Peyer's patch (tissue), 4 donors: ENCODE measurements around the gene HHAT. TPM values are rescaled to one million over a fixed set of nuclear protein-coding genes. Genes with fewer than 3 reads are reported as not detected.

Experiments used
- DNase-seq, 3 donors: peaks; one replicate each; pipeline ENCODE4 v3.0.0-alpha.2; 2017 to 2019
- H3K27ac ChIP-seq, 4 donors: fragments of 200-600 bp; sonication (generic); one replicate each; pipeline ENCODE4 v1.5.1; 2016 to 2019
- H3K27me3 ChIP-seq, 2 donors: fragments of 200-600 bp; sonication (generic); one replicate each; pipeline ENCODE4 v1.5.1; 2019
- H3K36me3 ChIP-seq, 3 donors: fragments of 200-600 bp; sonication (generic); one replicate each; pipeline ENCODE4 v1.5.1; 2016 to 2019
- H3K4me1 ChIP-seq, 4 donors: fragments of 200-600 bp; sonication (generic); one replicate each; pipeline ENCODE4 v1.5.1; 2016 to 2019
- H3K4me3 ChIP-seq, 4 donors: fragments of 200-600 bp; sonication (generic); 1 replicate in 3 of 4; 2 replicates in 1 of 4; pipeline ENCODE4 v1.5.1; 2016 to 2019; ENCODE audit warnings: mild to moderate bottlenecking in 1 of 4
- H3K9me3 ChIP-seq, 4 donors: fragments of 200-600 bp; sonication (generic); one replicate each; pipeline ENCODE4 v1.5.1; 2016 to 2019; ENCODE audit warnings: mild to moderate bottlenecking in 1 of 4
- POLR2A ChIP-seq, 2 donors: fragments of 450-650 bp; IDR thresholded peaks; one replicate each; pipeline ENCODE4 v1.5.1; 2017; ENCODE audit warnings: antibody characterized with exemption in 2 of 2, mild to moderate bottlenecking in 2 of 2, moderate library complexity in 2 of 2
- total RNA-seq, 4 donors: library from RNA; depleted of rRNA; stranded (reverse); fragments of >200 nt; gene quantifications; one replicate each; pipeline ENCODE4 v1.1.0, GENCODE V29; 2016
- TF ChIP-seq, protein P1 (sequence below), 6 experiments: fragments of 450-650 bp in 4 of 6; fragments of 200-600 bp in 2 of 6; sonication (generic) in 1 of 6; IDR thresholded peaks; one replicate each; pipeline ENCODE4 v1.5.1; 2017 to 2019; ENCODE audit warnings: antibody characterized with exemption in 6 of 6, mild to moderate bottlenecking in 3 of 6, moderate library complexity in 1 of 6

HHAT gene
- total RNA-seq, 4 donors from 2014 or later: 2.3 to 16.9 (median 7.3) TPM

DNA sequence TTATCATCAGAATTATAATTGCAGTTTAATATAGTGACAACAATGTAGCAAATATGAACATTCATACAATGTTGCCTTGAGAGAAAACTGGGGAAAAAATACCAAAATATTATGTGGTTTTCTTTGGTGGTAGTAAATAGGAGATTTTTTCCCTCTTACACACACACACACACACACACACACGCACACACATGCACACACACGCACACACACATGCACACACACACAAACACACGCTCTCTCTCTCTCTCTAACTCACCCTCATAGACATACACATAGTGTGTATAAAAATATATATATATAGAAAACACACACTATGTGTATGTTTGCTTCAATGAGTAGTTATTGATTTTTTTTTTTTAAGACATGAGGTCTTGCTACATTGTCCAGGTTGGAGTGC, 211.6 kb downstream of the HHAT start:
- H3K36me3 ChIP-seq: no peaks in the 10 kb centered on the region
- H3K9me3 ChIP-seq: no peaks in the 10 kb centered on the region
- no peaks in the 10 kb centered on the region for H3K4me1 ChIP-seq
- no peak for DNase-seq
- no peak overlapping the region for H3K27ac ChIP-seq
- H3K4me3 ChIP-seq: no peak overlapping the region
- no peaks in the 10 kb centered on the region for H3K27me3 ChIP-seq
- TF ChIP-seq, protein P1, sequence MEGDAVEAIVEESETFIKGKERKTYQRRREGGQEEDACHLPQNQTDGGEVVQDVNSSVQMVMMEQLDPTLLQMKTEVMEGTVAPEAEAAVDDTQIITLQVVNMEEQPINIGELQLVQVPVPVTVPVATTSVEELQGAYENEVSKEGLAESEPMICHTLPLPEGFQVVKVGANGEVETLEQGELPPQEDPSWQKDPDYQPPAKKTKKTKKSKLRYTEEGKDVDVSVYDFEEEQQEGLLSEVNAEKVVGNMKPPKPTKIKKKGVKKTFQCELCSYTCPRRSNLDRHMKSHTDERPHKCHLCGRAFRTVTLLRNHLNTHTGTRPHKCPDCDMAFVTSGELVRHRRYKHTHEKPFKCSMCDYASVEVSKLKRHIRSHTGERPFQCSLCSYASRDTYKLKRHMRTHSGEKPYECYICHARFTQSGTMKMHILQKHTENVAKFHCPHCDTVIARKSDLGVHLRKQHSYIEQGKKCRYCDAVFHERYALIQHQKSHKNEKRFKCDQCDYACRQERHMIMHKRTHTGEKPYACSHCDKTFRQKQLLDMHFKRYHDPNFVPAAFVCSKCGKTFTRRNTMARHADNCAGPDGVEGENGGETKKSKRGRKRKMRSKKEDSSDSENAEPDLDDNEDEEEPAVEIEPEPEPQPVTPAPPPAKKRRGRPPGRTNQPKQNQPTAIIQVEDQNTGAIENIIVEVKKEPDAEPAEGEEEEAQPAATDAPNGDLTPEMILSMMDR (IDR thresholded peaks at IDR 0.05): no peak
- no peak for TF ChIP-seq POLR2A (IDR thresholded peaks at IDR 0.05)

DNA sequence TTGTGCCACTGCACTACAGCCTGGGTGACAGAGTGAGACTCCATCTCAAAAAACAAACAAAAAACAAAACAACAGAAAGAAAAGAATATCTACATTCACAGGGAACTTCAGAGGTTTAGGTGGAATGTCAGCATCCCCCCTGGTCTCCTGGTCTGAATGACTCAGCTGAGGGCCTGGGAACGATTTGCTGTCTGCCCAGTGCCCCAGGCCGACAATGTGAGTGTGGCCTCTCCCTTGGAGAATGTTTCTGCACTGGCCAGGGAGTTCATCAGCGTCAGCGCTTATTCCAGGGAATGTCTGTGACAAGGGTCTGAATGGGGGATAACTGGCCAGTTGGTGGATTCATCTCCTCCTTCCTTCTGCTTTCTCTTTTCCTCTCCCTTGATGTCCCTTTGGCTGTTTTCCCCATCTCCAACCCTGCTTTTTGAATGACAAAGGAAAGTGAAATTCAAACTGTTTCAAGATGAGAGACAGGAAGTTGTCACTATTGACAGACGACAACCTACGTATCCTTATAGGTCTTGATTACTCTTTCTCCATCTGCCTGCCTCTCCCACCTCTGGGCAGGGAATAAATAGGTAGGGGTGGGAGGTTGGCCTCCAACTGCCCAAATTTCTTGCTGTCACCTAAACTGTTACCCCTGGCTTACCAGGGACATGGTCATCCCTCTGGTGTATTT, 213.1 kb downstream of the HHAT start:
- DNase-seq: no peak
- Histone ChIP-seq H3K27me3 (no peaks in the 10 kb centered on the region), H3K36me3 (no peaks in the 10 kb centered on the region)

DNA sequence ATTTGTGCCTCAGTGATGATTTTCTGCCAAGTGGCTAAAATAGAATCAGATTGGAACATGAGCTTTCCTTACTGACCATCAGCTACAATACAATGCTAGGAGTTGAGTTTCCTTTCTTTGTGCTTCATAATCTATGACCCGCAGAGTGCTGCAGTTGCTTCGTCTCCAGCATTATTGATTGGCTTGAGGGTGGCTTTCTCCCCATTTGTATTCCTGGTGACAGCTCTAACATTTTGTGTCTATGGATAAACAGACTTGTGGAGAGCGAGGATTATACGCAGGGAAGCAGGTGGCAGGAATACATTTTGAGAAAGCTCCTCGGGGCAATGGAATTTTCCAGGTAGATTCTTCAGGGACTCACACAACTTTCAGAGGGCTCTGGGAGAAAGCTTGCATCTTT, 223.2 kb downstream of the HHAT start:
- Histone ChIP-seq H3K27ac (no peak overlapping the region), H3K9me3 (no peaks in the 10 kb centered on the region), H3K4me1 (no peaks in the 10 kb centered on the region), H3K36me3 (no peaks in the 10 kb centered on the region), H3K27me3 (no peaks in the 10 kb centered on the region), H3K4me3 (no peak overlapping the region)
- no peak for TF ChIP-seq POLR2A (IDR thresholded peaks at IDR 0.05)
- TF ChIP-seq, protein P1 (IDR thresholded peaks at IDR 0.05): no peak
- no peak for DNase-seq

More for the DNA sequence above, 213.1 kb downstream of the HHAT start:
- no peak for TF ChIP-seq POLR2A (IDR thresholded peaks at IDR 0.05)
- TF ChIP-seq, protein P1 (IDR thresholded peaks at IDR 0.05): no peak
- Histone ChIP-seq H3K27ac (no peak overlapping the region), H3K4me3 (no peak overlapping the region), H3K4me1 (no peaks in the 10 kb centered on the region), H3K9me3 (no peaks in the 10 kb centered on the region)

DNA sequence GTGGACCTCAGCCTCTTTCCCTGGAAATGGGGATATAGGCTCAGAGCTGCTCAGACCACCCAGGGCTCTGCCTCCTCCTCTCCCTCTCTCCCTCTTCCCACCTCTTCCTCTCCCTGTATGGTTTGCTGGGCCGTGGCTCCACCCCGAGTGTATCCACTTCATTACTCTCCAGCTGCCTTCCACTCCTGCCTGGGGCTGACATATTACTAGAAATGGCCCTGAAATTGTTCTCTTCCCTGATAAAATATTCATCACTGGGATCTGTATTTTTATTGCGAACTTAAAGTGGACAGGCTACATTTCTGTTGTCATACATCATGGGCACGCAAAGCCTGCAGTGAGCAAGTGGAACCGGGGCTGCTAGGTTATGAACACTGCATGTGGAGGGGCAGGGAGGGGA, 225.0 kb downstream of the HHAT start:
- no peak for TF ChIP-seq POLR2A (IDR thresholded peaks at IDR 0.05)
- TF ChIP-seq, protein P1 (IDR thresholded peaks at IDR 0.05): no peak
- Histone ChIP-seq H3K27me3 (no peaks in the 10 kb centered on the region), H3K36me3 (no peaks in the 10 kb centered on the region), H3K9me3 (no peaks in the 10 kb centered on the region), H3K4me3 (no peak overlapping the region), H3K4me1 (no peaks in the 10 kb centered on the region), H3K27ac (no peak overlapping the region)
- no peak for DNase-seq

DNA sequence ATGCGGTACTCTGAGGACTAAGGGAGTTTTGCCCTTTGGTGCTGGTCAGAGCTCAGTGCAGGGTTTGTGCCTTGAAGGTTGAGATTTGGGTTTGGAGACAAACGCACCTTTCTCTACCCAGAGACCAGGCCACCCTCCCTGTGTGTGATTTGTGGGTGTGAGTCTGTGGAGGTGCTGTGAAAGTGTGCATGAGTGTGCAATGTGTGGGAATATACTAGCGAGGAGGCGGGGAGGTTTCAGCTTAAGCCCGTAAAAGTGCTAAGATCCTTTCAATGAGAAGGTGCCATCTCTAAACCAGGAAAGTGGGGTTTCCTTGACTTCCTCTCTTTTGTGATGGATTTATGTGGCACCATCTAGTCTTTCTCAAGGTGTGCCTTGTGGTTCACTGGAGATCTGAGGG, 225.7 kb downstream of the HHAT start:
- H3K27me3 ChIP-seq: no peaks in the 10 kb centered on the region
- TF ChIP-seq POLR2A (IDR thresholded peaks at IDR 0.05): no peak
- TF ChIP-seq, protein P1 (IDR thresholded peaks at IDR 0.05): no peak
- DNase-seq: no peak
- no peak overlapping the region for H3K4me3 ChIP-seq
- H3K27ac ChIP-seq: no peak overlapping the region
- no peaks in the 10 kb centered on the region for H3K36me3 ChIP-seq
- no peaks in the 10 kb centered on the region for H3K9me3 ChIP-seq
- no peaks in the 10 kb centered on the region for H3K4me1 ChIP-seq

DNA sequence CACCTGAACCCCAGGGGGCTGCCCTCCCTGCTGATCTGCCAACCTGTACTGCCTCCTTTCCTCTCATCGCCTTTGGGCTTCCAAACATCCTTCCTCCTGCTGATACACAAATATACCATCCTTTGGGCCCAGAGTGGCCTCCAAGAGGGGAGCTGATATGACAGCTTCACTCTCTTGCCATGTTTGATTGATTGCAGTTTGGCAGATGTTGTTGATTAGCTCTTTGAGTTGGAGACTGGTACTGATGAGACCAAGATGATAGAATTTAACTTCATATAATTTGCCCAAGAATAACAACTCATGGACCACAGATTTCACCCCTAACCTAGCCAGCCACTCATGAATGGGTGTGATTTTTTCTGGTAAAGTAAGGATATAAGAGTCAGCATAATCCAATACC, 227.8 kb downstream of the HHAT start:
- no peak for TF ChIP-seq POLR2A (IDR thresholded peaks at IDR 0.05)
- TF ChIP-seq, protein P1 (IDR thresholded peaks at IDR 0.05): no peak
- no peak for DNase-seq
- Histone ChIP-seq H3K36me3 (no peaks in the 10 kb centered on the region), H3K9me3 (no peaks in the 10 kb centered on the region), H3K27ac (no peak overlapping the region), H3K27me3 (no peaks in the 10 kb centered on the region), H3K4me1 (no peaks in the 10 kb centered on the region), H3K4me3 (no peak overlapping the region)
